Urinary bladder (tissue), 4 donors: ENCODE measurements around the gene PCDHB3. TPM values are rescaled to one million over a fixed set of nuclear protein-coding genes. Genes with fewer than 3 reads are reported as not detected.
"Not testable (repeated sequence)": the region's sequence is repeated elsewhere in the genome, so short reads cannot be mapped to it uniquely, and the experiment has no call there.

ENCODE experiments used
- DNase-seq: peaks from one replicate; pipeline ENCODE4 v3.0.0-alpha.2; 2015; ENCODE audit errors: extremely low spot score
- H3K27ac ChIP-seq: one replicate; pipeline ENCODE4 v1.5.1; 2013; ENCODE audit warnings: low read depth, mild to moderate bottlenecking, moderate library complexity
- H3K36me3 ChIP-seq: one replicate; pipeline ENCODE4 v1.6.1; 2013; ENCODE audit warnings: mild to moderate bottlenecking, moderate library complexity; ENCODE audit not compliant: insufficient read depth
- H3K4me1 ChIP-seq: one replicate; pipeline ENCODE4 v1.6.1; 2013; ENCODE audit warnings: mild to moderate bottlenecking, moderate library complexity; ENCODE audit not compliant: insufficient read depth
- H3K4me3 ChIP-seq: one replicate; pipeline ENCODE4 v1.5.1; 2013; ENCODE audit warnings: low read depth, low read length
- WGBS: extraction: QIAGEN DNeasy Blood & Tissue Kit; methylation state at CpG from one replicate; pipeline ENCODE4 v1.1.7; 2013; 5-methylcytosine and 5-hydroxymethylcytosine counted together
- polyA plus RNA-seq: library from polyadenylated mRNA; stranded (reverse); fragments of 200-250 nt; gene quantifications from one replicate; pipeline ENCODE4 v1.2.3, GENCODE V29; 2013
- total RNA-seq: library from RNA; depleted of rRNA; stranded (reverse); fragments of >200 nt; gene quantifications from one replicate; pipeline ENCODE4 v1.2.3, GENCODE V29; 2014
- donor health status: healthy with polysubstance abuse.
- donor health status: healthy.

PCDHB3 gene
- total RNA-seq: 4.6 TPM
- 1.3 TPM for polyA plus RNA-seq

GRCh38 chr5:141100243-141100805 lies at the start of gene PCDHB3:
Gene PCDHB3, plus strand, starts transcription at chr5:141100473. Its CDS starts 177 bp downstream, at chr5:141100650.
- Histone ChIP-seq H3K36me3 (no peaks in the 10 kb centered on the region), H3K4me3 (peak within 1 kb of the TSS; percentile 7), H3K4me1 (no peaks in the 10 kb centered on the region), H3K27ac (no peak within 1 kb of the TSS)
- 18% methylated on average over 19 of the region's 19 CpGs for WGBS
- DNase-seq: no peak

GRCh38 chr5:141050622-141051520 lies 49.4 kb upstream of the PCDHB3 start, which contains the start of gene PCDHB1:
Gene PCDHB1, plus strand, starts transcription at chr5:141051374. Its CDS starts 97 bp downstream, at chr5:141051471.
- Histone ChIP-seq H3K4me3 (peak within 1 kb of the TSS; percentile 35), H3K27ac (no peak within 1 kb of the TSS), H3K4me1 (no peaks in the 10 kb centered on the region), H3K36me3 (no peaks in the 10 kb centered on the region)
- WGBS: 18% methylated on average over 20 of the region's 20 CpGs
- no peak for DNase-seq

- Histone ChIP-seq H3K4me1 (no peaks in the 10 kb centered on the region), H3K4me3 (peak overlapping the region; percentile 35), H3K27ac (no peak overlapping the region), H3K36me3 (no peaks in the 10 kb centered on the region)
- no peak for DNase-seq
- 6% methylated on average over 19 of the region's 19 CpGs for WGBS
Observed at GRCh38 chr5:141051521-141051866, 48.8 kb upstream of the PCDHB3 start.

DNA sequence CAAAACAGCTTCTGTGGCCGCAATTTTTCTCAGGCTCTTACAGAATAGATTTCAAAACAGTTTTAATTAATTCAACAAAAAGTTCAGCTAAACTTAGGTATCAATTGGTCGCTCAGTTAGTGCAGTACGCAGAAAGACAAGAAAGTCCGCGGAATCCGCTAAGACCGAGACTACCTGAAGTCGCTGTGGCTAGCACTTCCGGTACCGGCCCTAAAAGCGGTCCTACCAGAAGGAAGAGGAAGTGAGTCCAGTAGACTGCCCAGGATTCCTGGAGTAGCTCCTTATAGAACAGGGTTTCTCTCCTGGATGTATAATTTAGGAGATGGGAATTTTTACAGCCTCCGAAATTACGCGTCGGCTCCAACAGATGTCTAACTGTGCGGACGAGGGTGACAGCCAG lies 22.4 kb upstream of the PCDHB3 start:
- Histone ChIP-seq H3K4me3 (no peak overlapping the region), H3K4me1 (no peaks in the 10 kb centered on the region), H3K27ac (no peak overlapping the region), H3K36me3 (no peaks in the 10 kb centered on the region)
- DNase-seq: no peak
- WGBS: 49% methylated on average over 17 of the region's 17 CpGs

DNA sequence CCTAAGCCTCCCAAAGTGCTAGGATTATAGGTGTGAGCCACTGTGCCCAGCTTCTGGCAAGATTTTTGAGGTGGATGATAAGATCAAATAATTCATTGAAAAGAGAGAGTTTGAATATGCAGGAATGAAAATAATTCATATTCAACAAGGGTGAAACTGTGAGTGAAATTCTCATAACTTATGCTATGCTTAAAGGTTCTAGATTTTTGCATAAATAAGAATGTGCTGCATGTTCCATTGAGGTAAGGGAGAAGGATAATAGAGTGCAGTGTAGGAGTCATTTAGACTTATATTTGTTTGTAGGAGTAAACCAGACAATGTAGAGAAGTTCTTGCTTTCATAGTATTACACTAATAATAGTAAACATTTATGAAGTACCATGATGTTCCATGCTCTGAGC lies 18.0 kb upstream of the PCDHB3 start:
- Histone ChIP-seq H3K4me3 (no peak overlapping the region), H3K27ac (no peak overlapping the region), H3K36me3 (no peaks in the 10 kb centered on the region), H3K4me1 (no peaks in the 10 kb centered on the region)
- DNase-seq: no peak

GRCh38 chr5:141084487-141084989 lies 15.7 kb upstream of the PCDHB3 start:
- no peaks in the 10 kb centered on the region for H3K4me1 ChIP-seq
- 12% methylated on average over 21 of the region's 21 CpGs for WGBS
- no peak for DNase-seq

GRCh38 chr5:141094481-141095262 lies 5.6 kb upstream of the PCDHB3 start, which contains the start of gene PCDHB2:
Gene PCDHB2, plus strand, starts transcription at chr5:141094615. Its CDS starts 176 bp downstream, at chr5:141094791.
- DNase-seq: no peak
- H3K36me3 ChIP-seq: no peaks in the 10 kb centered on the region
- WGBS: 13% methylated on average over 29 of the region's 29 CpGs
- H3K4me1 ChIP-seq: no peaks in the 10 kb centered on the region
- no peak within 1 kb of the TSS for H3K27ac ChIP-seq
- H3K4me3 ChIP-seq: peak within 1 kb of the TSS; percentile 30

More at GRCh38 chr5:141084487-141084989, 15.7 kb upstream of the PCDHB3 start:
- H3K4me3 ChIP-seq: peak overlapping the region; percentile 39
- no peaks in the 10 kb centered on the region for H3K36me3 ChIP-seq
- H3K27ac ChIP-seq: no peak overlapping the region

GRCh38 chr5:141095263-141095641 lies 5.0 kb upstream of the PCDHB3 start:
- Histone ChIP-seq H3K36me3 (no peaks in the 10 kb centered on the region), H3K27ac (no peak overlapping the region), H3K4me3 (no peak overlapping the region), H3K4me1 (no peaks in the 10 kb centered on the region)
- WGBS: 40% methylated on average over 12 of the region's 12 CpGs
- no peak for DNase-seq

GRCh38 chr5:141096181-141096580 lies 4.1 kb upstream of the PCDHB3 start:
- not testable (repeated sequence) for H3K4me1 ChIP-seq, H3K36me3 ChIP-seq, DNase-seq, H3K4me3 ChIP-seq, H3K27ac ChIP-seq
- 37% methylated on average over 28 of the region's 46 CpGs for WGBS

- not testable (repeated sequence) for H3K4me3 ChIP-seq, H3K36me3 ChIP-seq, DNase-seq, H3K4me1 ChIP-seq, H3K27ac ChIP-seq
- WGBS: 36% methylated on average over 34 of the region's 38 CpGs
Observed at GRCh38 chr5:141096586-141096985, 3.7 kb upstream of the PCDHB3 start.

GRCh38 chr5:141101059-141101458 lies 786 bp downstream of the PCDHB3 start:
- H3K27ac ChIP-seq: no peak overlapping the region
- H3K36me3 ChIP-seq: no peaks in the 10 kb centered on the region
- no peak for DNase-seq
- 34% methylated on average over 20 of the region's 20 CpGs for WGBS
- H3K4me1 ChIP-seq: no peaks in the 10 kb centered on the region
- peak overlapping the region; percentile 7 for H3K4me3 ChIP-seq

DNA sequence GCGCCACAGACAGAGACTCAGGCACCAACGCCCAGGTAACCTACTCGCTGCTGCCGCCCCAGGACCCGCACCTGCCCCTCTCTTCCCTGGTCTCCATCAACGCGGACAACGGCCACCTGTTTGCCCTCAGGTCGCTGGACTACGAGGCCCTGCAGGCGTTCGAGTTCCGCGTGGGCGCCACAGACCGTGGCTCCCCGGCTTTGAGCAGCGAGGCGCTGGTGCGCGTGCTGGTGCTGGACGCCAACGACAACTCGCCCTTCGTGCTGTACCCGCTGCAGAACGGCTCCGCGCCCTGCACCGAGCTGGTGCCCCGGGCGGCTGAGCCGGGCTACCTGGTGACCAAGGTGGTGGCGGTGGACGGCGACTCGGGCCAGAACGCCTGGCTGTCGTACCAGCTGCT lies 1.8 kb downstream of the PCDHB3 start:
- H3K4me3 ChIP-seq, DNase-seq, H3K4me1 ChIP-seq, H3K36me3 ChIP-seq, H3K27ac ChIP-seq: not testable (repeated sequence)
- WGBS: 40% methylated on average over 37 of the region's 39 CpGs

- not testable (repeated sequence) for DNase-seq, H3K36me3 ChIP-seq, H3K4me3 ChIP-seq, H3K4me1 ChIP-seq, H3K27ac ChIP-seq
- WGBS: 35% methylated on average over 34 of the region's 38 CpGs
Observed at GRCh38 chr5:141102471-141102870, 2.2 kb downstream of the PCDHB3 start.
